ENCODE data around the gene PRSS56.
"Not testable (repeated sequence)": the region's sequence is repeated elsewhere in the genome, so short reads cannot be mapped to it uniquely, and the experiment has no call there.

PRSS56 gene

DNA sequence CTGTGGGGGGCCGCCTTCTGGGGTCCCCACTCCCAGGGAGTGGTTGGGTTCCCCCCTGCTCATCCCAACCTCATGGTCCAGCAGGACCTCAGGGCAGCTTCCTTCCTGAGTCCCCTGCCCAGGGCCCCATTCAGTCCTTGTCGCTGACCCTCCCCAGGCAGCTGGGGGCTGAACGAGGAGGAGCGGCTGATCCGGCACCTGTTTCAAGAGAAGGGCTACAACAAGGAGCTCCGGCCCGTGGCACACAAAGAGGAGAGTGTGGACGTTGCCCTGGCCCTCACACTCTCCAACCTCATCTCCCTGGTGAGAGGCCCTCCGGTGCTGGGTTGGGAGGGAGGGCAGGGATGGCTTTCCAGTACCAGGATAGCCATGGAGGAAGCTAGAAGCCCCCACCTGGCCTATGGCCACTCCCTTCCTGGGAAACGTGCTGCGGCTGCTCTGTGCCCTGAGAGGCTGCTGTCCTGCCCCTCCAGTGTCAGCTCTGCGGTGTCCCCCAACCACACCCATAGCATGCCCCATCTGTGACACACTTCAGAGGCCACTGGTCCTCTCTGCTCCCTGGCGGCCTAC lies 6.3 kb downstream of the PRSS56 start:
- no peak overlapping the region for H3K4me3 ChIP-seq (replicated peaks; ENCODE audit: low read depth, low read length)
- no peak for DNase-seq (ENCODE audit: low read depth)
- TF ChIP-seq, protein P1, sequence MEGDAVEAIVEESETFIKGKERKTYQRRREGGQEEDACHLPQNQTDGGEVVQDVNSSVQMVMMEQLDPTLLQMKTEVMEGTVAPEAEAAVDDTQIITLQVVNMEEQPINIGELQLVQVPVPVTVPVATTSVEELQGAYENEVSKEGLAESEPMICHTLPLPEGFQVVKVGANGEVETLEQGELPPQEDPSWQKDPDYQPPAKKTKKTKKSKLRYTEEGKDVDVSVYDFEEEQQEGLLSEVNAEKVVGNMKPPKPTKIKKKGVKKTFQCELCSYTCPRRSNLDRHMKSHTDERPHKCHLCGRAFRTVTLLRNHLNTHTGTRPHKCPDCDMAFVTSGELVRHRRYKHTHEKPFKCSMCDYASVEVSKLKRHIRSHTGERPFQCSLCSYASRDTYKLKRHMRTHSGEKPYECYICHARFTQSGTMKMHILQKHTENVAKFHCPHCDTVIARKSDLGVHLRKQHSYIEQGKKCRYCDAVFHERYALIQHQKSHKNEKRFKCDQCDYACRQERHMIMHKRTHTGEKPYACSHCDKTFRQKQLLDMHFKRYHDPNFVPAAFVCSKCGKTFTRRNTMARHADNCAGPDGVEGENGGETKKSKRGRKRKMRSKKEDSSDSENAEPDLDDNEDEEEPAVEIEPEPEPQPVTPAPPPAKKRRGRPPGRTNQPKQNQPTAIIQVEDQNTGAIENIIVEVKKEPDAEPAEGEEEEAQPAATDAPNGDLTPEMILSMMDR (IDR thresholded peaks at IDR 0.05; ENCODE audit: low read length, missing control alignments) = no peak

DNA sequence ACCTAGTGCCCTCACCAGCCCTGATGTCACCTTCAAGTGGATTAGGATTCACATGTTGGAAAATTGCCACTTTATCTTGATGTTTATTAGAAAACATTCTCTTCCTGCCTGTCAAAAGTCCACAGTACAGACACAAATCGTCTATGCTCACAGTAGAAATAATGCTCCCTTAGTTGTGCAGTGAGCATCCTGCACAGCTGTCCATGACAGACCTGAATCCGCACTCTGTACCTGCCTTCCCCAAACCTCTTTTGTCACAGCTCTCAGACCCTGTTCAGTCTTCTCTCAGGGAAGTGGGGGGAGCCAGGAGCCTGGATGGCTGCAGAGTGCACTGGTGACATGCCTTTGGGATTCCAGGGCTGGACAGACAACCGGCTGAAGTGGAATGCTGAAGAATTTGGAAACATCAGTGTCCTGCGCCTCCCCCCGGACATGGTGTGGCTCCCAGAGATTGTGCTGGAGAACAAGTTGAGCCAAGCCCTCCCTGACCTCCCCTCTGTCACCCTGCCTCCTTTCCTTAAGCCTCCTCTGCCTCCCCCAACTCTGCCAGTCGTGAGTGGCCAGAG lies 7.8 kb downstream of the PRSS56 start:
- TF ChIP-seq, protein P1 (IDR thresholded peaks at IDR 0.05; ENCODE audit: low read length, missing control alignments) = no peak
- H3K4me3 ChIP-seq (replicated peaks; ENCODE audit: low read depth, low read length) = no peak overlapping the region
- no peak for DNase-seq (ENCODE audit: low read depth)

DNA sequence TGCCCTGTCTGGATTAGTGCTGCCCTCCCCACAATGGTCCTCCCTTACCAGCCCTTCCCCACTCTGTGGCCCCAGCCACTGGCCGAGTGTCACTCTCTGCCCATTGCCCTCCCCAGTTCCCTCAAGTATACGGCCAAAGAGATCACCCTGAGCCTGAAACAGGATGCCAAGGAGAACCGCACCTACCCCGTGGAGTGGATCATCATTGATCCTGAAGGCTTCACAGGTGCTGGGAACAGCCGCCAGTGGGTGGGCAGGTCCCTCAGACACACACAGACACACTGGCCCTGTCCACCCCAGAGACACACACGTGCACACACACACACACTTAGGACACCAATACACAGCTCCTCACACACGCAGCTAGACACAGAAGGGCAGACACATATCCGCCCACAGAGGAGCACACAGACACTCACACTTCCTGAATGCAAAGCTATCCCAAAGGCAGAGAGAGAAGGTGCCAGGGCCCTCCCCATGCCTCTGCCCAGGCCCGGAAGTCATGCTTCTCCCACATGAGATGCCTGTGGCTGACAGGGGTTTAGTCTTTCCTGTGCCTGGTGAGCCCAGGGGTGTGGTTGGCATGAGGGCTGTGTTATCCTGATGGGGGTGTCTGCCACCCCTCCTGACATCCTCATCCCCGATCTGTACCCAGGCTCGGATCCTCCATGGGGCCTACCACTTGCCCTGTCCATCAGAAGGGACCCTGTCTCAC lies 8.7 kb downstream of the PRSS56 start:
- no peak overlapping the region for H3K4me3 ChIP-seq (replicated peaks; ENCODE audit: low read depth, low read length)
- TF ChIP-seq, protein P1 (IDR thresholded peaks at IDR 0.05; ENCODE audit: low read length, missing control alignments) = no peak
- no peak for DNase-seq (ENCODE audit: low read depth)

DNA sequence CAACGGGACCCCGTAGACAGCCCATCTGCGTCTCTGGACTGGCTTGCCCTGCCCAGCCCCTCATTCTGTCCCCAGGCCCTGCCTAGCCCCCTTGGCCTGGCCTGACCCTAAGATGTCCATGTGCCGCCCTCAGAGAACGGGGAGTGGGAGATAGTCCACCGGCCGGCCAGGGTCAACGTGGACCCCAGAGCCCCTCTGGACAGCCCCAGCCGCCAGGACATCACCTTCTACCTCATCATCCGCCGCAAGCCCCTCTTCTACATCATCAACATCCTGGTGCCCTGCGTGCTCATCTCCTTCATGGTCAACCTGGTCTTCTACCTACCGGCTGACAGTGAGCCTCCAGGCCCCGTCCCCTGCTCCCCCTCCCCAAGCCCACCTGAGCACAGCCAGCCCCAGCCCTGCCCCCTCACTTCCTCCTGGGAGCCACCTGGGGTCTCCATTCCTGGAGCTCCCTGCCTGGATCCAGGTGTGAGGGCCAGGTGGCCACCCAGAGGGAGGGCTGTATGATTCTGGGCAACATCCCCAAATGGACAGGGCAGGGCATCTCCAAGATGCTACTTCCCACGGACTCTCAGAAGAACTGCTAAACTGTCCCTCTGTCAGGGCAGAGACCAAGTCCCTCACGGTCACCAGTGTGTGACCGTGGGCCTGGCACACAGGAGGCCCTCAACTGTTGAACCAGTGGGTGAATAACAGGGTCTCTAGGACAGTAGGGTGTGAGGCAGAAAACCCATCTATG lies 9.8 kb downstream of the PRSS56 start:
- no peak for DNase-seq (ENCODE audit: low read depth)
- no peak overlapping the region for H3K4me3 ChIP-seq (replicated peaks; ENCODE audit: low read depth, low read length)
- TF ChIP-seq, protein P1 (IDR thresholded peaks at IDR 0.05; ENCODE audit: low read length, missing control alignments) = no peak

DNA sequence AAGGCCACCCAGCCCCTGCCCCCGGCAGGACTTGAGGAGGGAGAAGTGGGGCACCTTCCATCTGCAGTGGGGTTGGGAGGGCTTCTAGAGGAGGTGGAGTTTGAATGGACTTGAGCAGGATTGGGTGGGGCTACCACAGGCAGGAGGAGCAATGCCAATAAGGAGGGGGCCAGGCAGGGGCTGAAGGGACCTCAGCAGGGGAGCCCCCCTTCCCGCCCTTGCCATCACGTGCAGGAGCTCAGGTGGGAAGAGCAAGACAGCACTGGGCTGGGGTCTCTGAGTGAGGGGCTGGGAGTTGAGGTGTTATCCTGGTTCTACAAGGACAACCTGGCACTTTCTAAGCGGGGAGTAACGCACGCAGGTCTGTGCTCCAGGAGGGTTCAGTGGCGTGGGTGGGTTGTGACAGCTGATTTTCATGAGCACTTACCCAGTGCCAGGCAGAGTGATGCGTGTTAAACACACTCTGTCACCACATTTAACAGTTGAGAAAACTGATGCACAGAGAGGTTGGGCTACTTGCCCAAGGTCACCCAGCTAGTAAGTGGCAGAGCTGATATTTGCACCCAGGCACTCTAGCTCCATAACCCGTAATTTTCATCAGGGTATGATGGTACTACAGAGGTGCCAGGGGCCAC lies 10.6 kb downstream of the PRSS56 start:
- no peak for DNase-seq (ENCODE audit: low read depth)
- TF ChIP-seq, protein P1 (IDR thresholded peaks at IDR 0.05; ENCODE audit: low read length, missing control alignments) = no peak
- H3K4me3 ChIP-seq (replicated peaks; ENCODE audit: low read depth, low read length) = no peak overlapping the region

DNA sequence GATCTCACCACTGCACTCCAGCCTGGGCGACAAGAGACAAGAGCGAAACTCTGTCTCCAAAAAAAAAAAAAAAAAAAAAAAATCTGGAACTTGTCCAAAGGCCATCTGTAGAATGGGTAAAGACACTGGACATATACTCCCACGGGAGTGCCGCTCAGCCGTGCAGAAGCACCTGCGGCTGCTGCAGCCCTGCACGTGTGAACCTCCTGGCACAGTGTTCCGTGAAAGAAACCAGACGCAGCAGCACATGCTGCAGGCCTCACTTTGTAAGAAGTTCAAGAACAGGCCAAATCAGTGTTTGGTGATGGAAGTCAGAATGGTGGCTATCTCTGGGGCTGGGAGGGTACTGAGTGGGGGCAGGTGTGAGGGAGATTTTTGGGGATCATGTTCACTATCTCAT lies 12.2 kb downstream of the PRSS56 start:
- no peak for DNase-seq (ENCODE audit: low read depth)
- TF ChIP-seq, protein P1 (IDR thresholded peaks at IDR 0.05; ENCODE audit: low read length, missing control alignments) = no peak

DNA sequence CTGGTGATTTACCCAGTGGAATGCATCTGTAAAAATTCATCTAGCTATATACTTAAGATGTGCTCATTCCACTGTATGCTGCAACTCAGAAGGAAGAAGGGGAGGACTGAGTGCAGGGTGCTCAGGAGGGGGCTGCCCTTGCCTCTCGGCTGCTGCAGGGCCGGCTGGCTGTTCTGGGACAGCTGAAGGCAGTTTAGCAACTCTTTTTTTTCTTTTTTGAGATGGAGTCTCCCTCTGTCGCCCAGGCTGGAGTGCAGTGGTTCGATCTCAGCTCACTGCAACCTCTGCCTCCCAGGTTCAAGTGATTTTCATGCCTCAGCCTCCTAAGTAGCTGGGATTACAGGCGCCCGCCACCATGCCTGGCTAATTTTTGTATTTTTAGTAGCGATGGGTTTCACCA lies 12.6 kb downstream of the PRSS56 start:
- DNase-seq (ENCODE audit: low read depth); H3K4me3 ChIP-seq (replicated peaks; ENCODE audit: low read depth, low read length): not testable (repeated sequence)

More for the DNA sequence above, 12.2 kb downstream of the PRSS56 start:
- H3K4me3 ChIP-seq (replicated peaks; ENCODE audit: low read depth, low read length) = no peak overlapping the region
